GM12875 (cell line): ENCODE data around the gene DLL4.

Experiments
- H3K4me3 ChIP-seq: one replicate; pipeline ENCODE4 v1.5.1; 2011; ENCODE audit warnings: low read depth, low read length, control low read depth
- CTCF ChIP-seq: IDR thresholded peaks from 2 replicates; pipeline ENCODE4 v1.5.1; 2011; ENCODE audit warnings: low read depth, mild to moderate bottlenecking, control low read depth, inconsistent platforms, low read length, moderate library complexity, borderline replicate concordance; ENCODE audit not compliant: insufficient read depth

Gene DLL4

GRCh38 chr15:40908095-40908494, 21.0 kb upstream of the DLL4 start:
- TF ChIP-seq CTCF = no peak
- no peak overlapping the region for H3K4me3 ChIP-seq

GRCh38 chr15:40909662-40910630, 19.2 kb upstream of the DLL4 start:
- no peak overlapping the region for H3K4me3 ChIP-seq
- TF ChIP-seq CTCF = no peak

- H3K4me3 ChIP-seq = no peak overlapping the region
- no peak for TF ChIP-seq CTCF
Observed at GRCh38 chr15:40911141-40911540, 18.0 kb upstream of the DLL4 start.

- no peak for TF ChIP-seq CTCF
Observed at GRCh38 chr15:40911693-40912092, 17.4 kb upstream of the DLL4 start.

GRCh38 chr15:40912478-40912877, 16.7 kb upstream of the DLL4 start:
- H3K4me3 ChIP-seq = no peak overlapping the region
- TF ChIP-seq CTCF = no peak

More at GRCh38 chr15:40911693-40912092, 17.4 kb upstream of the DLL4 start:
- H3K4me3 ChIP-seq = no peak overlapping the region

GRCh38 chr15:40914013-40914412, 15.1 kb upstream of the DLL4 start:
- no peak overlapping the region for H3K4me3 ChIP-seq
- TF ChIP-seq CTCF = no peak

GRCh38 chr15:40914486-40914885, 14.7 kb upstream of the DLL4 start:
- peak; percentile 30; the same call in 1 of the 2 replicates for TF ChIP-seq CTCF
- H3K4me3 ChIP-seq = no peak overlapping the region
